ENCODE results near the gene CDA.
"Not testable (repeated sequence)": the region's sequence is repeated elsewhere in the genome, so short reads cannot be mapped to it uniquely, and the experiment has no call there.

The CDA gene

DNA sequence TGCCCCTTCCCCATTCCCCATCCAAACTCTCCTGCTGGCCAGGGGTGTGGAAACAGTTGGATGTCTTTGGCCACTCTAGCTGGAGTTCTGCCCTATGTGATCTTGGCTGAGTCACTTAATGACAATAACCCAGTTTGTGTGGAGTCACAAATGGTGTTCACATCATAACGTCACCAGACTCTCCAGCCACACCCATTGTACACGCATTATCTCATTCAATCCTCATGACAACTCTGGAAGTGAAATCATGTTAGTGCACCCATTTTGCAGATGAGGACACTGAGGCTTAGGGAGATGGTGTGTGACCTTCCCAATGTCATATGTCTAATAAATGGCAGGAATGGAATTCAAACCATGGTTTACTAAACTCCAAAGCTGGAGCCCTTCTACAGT lies 1.2 kb upstream of the CDA start:
- DNase-seq = no peak

DNA sequence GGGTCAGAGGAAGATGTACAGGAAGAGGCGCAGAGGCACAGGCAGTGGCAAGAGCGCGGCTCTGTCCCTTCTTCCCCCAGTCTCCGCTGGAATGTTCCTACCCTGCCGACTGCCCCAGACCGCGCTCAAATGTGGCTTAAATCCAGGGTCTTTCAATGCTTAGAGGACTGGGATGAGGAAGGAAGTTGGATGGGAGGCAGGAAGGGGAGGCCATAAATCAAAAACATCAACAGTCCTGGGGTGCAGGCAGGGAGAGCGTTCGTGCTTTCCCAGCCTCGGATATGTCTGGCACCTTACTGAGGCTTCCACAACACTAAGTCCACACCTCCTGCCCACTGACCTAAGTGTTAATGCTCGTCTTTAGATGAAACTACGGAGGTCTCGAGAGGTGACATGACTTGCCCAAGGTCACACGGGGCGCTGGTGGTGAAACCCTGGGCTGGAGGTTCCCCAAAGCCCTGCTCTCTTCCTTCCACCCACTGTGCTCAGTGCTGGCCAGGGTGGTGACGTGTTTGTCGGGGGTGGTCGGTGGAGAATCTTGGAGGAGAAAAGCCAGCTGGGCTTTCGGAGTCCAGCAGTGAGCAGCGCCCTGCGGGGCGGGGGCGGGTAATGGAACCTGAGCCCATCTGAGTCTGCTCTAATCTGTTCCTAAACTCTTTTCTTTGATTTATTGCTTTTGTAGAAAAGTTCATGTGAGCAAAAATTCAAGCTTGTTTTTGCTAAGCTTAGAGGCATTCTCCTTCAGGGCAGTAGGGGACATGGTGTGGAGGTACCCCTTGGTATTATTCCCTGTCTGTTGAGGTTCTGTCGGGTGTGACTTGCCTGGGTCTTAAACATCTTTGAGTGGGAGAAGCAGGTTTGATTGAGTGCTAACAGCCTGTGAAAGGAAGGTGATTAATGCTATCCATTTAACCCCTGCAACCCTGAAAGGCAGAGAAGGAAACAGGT lies 708 bp downstream of the CDA start:
- no peak for DNase-seq

- no peak for DNase-seq
These were observed 1.4 kb downstream of the CDA start for GRCh38 chr1:20590306-20590777.

DNA sequence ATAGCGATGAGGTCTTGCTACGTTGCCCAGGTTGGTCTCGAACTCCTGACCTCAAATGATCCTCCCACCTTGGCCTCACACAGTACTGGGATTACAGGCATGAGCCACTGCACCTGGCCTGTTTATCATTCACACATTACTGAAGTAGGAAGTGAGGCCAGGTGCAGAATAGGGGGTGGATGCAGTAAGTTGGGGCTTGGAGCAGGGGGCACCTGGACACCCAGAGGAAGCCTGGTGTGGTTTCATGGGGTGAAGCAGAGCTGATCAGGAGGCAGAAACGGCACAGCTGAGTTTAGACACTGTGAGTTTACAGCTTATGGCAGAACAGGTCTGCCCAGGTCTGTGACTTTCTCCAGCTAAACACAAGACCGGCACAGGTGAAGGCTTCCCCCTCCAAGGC lies 4.9 kb downstream of the CDA start:
- no peak for DNase-seq

- DNase-seq = no peak
These were observed 5.8 kb downstream of the CDA start for GRCh38 chr1:20594746-20595145.

- DNase-seq = no peak
These were observed 7.2 kb downstream of the CDA start for GRCh38 chr1:20596106-20596505.

- no peak for DNase-seq
These were observed 8.8 kb downstream of the CDA start for GRCh38 chr1:20597650-20598049.

- no peak for DNase-seq
These were observed 11.3 kb downstream of the CDA start for GRCh38 chr1:20600156-20600555.

- DNase-seq = no peak
These were observed 12.4 kb downstream of the CDA start for GRCh38 chr1:20601129-20601825.

- no peak for DNase-seq
These were observed 14.1 kb downstream of the CDA start for GRCh38 chr1:20602851-20603450.

GRCh38 chr1:20603504-20604464 lies 14.9 kb downstream of the CDA start:
- no peak for DNase-seq

DNA sequence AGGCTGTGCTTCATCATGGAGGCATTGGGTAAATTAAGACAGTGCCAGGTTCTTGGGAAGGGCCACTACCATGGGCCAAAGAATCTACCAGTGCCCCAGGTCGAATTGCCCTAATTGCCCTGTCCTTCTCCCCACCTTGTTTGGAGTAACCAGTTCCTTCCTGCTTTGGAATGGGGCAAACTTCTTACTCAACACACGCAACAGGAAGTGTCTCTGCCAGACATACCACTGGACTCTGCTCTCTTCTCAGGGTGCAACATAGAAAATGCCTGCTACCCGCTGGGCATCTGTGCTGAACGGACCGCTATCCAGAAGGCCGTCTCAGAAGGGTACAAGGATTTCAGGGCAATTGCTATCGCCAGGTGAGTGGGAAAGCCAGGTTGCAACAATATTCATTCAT lies 15.8 kb downstream of the CDA start:
- DNase-seq = no peak

GRCh38 chr1:20606801-20607570 lies 18.1 kb downstream of the CDA start:
- DNase-seq = not testable (repeated sequence)

DNA sequence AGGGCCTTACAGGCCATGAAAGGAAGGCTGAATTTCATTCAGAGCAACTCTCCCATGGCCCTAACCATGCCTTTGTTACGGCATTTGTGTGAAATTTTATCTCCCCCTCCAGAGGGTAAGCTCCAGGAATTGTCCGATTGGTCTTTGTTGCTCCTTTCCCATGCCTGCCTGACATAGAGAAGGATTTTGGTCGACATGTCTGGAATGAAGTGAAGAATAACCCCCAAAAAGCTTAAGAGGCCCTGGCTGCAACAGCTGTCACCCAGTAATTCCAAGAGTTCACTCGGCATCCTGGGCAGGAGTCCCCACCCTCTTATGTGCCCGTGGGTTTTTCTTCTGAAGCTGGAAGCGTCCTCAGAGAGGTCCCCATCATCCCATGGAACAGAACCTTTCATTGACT lies 20.6 kb downstream of the CDA start:
- DNase-seq = no peak

- no peak for DNase-seq
These were observed 22.1 kb downstream of the CDA start for GRCh38 chr1:20610970-20611369.

GRCh38 chr1:20611652-20612051 lies 22.8 kb downstream of the CDA start:
- DNase-seq = no peak

GRCh38 chr1:20612221-20612746 lies 23.4 kb downstream of the CDA start:
- no peak for DNase-seq

GRCh38 chr1:20614131-20614579 lies 25.3 kb downstream of the CDA start:
- DNase-seq = no peak

DNA sequence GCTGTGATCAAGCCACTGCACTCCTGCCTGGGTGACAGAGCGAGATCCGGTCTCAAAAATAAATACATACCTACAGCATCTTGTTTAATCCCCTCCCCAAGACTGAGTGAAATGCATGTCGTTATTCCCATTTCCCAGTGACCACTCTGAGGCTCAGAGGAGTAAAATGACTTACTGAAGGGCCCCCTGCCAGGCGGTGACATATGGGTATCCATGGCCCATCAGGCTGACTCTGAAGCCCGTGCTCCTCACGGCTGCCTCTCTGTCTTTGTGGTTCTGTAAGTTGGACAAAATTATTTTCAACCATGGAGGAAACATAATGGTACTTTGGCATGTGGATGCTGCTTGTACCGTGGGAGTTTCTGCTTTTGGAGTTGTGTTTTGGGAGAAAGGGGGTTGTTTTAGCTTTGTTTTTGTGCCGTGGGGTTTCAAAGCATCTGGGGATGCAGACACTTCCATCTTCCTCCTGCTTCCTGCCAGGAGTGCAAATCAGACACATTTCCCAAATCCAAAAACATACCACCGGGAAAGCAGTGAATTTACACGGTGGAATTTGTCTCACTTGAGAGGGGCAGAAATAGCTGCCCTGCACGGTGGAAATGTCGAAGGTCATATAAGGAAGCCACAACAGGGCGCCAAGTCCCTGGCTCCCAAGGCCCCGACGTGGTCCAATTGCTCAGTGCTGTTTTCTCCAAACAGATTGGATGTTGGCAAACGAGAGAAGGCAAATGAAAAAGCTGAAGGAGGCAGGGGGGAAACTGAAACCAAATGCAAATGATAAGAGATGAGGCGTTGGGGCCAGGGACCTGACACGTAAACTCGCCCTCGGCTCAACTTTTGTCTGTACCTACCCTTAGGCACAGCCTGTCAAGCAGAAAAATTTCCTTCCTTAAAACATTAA lies 27.3 kb downstream of the CDA start:
- no peak for DNase-seq

GRCh38 chr1:20616847-20617487 lies 28.1 kb downstream of the CDA start:
- DNase-seq = no peak

All from NCI-H510A treated with DMSO at 0.1 percent for 48 hours (cell line).